Ishikawa (cell line): Measurements from ENCODE around the gene ARSA.

Experiments
- CEBPB ChIP-seq: IDR thresholded peaks from 2 replicates; pipeline ENCODE4 v1.6.1; 2012
- CREB1 ChIP-seq: IDR thresholded peaks from 2 replicates; pipeline ENCODE4 v1.6.1; 2012; ENCODE audit warnings: low read depth
- EGR1 ChIP-seq: IDR thresholded peaks from 2 replicates; pipeline ENCODE4 v1.6.1; 2012
- EP300 ChIP-seq: IDR thresholded peaks from 2 replicates; pipeline ENCODE4 v1.6.1; 2012; ENCODE audit warnings: borderline replicate concordance
- FOXM1 ChIP-seq: IDR thresholded peaks from 2 replicates; pipeline ENCODE4 v1.6.1; 2012; ENCODE audit warnings: low read depth, borderline replicate concordance
- MAX ChIP-seq: IDR thresholded peaks from 2 replicates; pipeline ENCODE4 v1.6.1; 2012
- NFIC ChIP-seq: IDR thresholded peaks from 2 replicates; pipeline ENCODE4 v1.6.1; 2012
- RAD21 ChIP-seq: IDR thresholded peaks from 2 replicates; pipeline ENCODE4 v1.6.1; 2012; ENCODE audit warnings: low read depth
- REST ChIP-seq: IDR thresholded peaks from 2 replicates; pipeline ENCODE4 v1.6.1; 2012; ENCODE audit warnings: low read depth, mild to moderate bottlenecking
- TAF1 ChIP-seq: IDR thresholded peaks from 2 replicates; pipeline ENCODE4 v1.6.1; 2012; ENCODE audit warnings: low read depth, mild to moderate bottlenecking
- TCF12 ChIP-seq: IDR thresholded peaks from 2 replicates; pipeline ENCODE4 v1.6.1; 2012; ENCODE audit warnings: low read depth
- TEAD4 ChIP-seq: IDR thresholded peaks from 2 replicates; pipeline ENCODE4 v1.6.1; 2012
- USF1 ChIP-seq: IDR thresholded peaks from 2 replicates; pipeline ENCODE4 v1.6.1; 2012
- YY1 ChIP-seq: IDR thresholded peaks from 2 replicates; pipeline ENCODE4 v1.6.1; 2012; ENCODE audit warnings: low read depth
- ZBTB7A ChIP-seq: IDR thresholded peaks from 2 replicates; pipeline ENCODE4 v1.6.1; 2012; ENCODE audit warnings: low read depth

The ARSA gene

GRCh38 chr22:50665212-50665611 lies 37.3 kb upstream of the ARSA start:
- TF ChIP-seq MAX: no peak

DNA sequence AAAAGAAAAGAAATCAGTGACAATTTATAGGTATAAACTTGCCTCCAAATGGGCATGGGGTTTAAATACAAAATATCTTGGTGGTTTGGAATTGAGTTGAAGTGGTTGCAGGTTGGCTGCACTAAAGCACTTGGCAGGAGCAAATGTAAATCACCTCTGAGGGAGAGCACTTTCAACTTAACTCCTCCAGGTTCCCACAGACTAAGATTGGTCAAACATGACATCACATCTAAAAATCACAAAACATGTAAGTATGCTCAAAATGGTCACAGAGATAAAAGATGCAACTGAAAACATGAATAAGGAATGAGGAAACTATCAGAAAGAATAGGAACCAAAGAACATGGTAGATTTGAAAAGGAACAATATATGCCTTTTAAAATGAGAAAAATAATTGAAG lies 32.4 kb upstream of the ARSA start:
- TF ChIP-seq TCF12: no peak
- no peak for TF ChIP-seq RAD21
- no peak for TF ChIP-seq YY1
- no peak for TF ChIP-seq ZBTB7A
- no peak for TF ChIP-seq NFIC
- no peak for TF ChIP-seq EP300
- TF ChIP-seq REST: no peak
- no peak for TF ChIP-seq CREB1
- no peak for TF ChIP-seq TEAD4
- no peak for TF ChIP-seq EGR1
- TF ChIP-seq CEBPB: no peak
- TF ChIP-seq MAX: no peak

DNA sequence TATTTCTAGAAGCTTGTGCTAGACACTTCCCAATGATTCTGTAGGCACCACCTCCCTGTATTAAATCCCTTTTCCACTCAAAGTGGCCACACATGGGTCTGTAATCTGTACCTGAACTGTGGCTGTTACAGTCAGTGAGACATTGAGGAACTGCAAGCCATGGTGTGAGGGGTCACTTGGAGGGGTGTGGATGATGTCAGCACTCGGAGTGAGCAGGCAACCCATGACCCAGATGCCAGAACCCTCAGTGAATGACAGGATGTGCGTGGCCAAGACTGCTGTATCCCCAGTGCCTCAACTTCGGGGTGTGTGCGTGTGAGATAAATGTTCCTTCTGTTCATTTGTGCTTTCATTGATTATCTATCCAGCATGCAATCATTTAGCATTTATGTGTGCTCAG lies 30.0 kb upstream of the ARSA start:
- TF ChIP-seq MAX: no peak
- no peak for TF ChIP-seq TAF1
- no peak for TF ChIP-seq FOXM1
- TF ChIP-seq ZBTB7A: no peak
- no peak for TF ChIP-seq CREB1
- no peak for TF ChIP-seq REST
- TF ChIP-seq RAD21: no peak
- TF ChIP-seq EP300: no peak
- no peak for TF ChIP-seq NFIC
- no peak for TF ChIP-seq CEBPB
- no peak for TF ChIP-seq EGR1
- TF ChIP-seq USF1: no peak
- no peak for TF ChIP-seq TCF12
- TF ChIP-seq TEAD4: no peak
- no peak for TF ChIP-seq YY1

DNA sequence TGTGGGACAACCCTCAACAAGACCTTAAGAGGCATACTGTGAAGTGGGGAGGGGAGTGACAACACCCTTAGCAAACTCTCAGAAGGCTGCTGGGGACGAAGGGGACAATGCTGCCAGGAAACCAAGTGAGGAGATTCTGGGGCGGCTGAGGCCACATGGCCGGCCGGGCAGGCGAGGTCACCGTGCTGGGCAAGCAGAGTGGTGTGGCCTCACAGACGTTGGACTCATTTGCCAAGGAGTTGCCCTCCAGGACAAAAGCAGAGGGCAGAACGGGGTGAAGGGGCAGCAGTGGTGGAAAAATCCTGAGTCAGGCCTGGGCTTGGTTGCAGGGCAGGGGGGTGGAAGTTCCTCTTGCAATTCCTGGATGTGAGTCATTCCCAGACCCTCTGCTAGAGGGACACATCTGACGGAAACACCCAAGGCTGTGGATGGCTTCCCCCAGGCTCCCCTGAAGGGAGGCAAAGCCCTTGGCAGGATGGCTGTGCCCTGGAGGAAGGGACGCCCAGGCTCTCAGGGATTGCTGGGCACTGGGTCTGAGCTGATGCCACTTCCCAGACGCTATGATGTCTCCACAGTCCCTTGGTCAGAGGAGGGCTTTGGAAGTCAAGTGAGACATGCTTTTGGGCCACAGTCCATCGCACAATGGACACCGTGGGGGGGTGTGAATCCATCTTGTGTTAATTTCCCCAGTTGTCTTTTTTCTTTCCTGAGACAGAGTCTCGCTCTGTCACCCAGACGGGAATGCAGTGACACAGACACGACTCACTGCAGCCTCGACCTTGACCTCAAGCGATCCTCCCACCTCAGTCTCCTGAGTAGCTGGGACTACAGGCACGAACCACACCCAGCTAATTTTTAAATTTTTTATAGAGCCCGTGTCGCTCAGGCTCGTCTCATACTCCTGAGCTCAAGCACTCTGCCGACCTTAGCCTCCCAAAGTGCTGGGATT lies 28.4 kb upstream of the ARSA start:
- TF ChIP-seq TCF12 (no peak), YY1 (no peak), EP300 (no peak), EGR1 (no peak), CEBPB (no peak), REST (no peak), RAD21 (no peak), USF1 (no peak)
